Stimulated activated naive CD8-positive, alpha-beta T cell treated with anti-CD3 and anti-CD28 coated beads, Interleukin-15, amount 100 ng/mL, for 72 hours (primary cell): Measurements from ENCODE around the gene TNPO1.

Source experiments
- ATAC-seq: fragments of 150-1000 bp; cut with Tn5 transposase; 2 replicates; pipeline ENCODE4 v1.10.0; 2021; ENCODE audit warnings: mild to moderate bottlenecking, moderate library complexity
- DNase-seq, 2 donors: peaks; one replicate each; pipeline ENCODE4 v3.0.0; 2021 to 2022
- H3K27ac Mint-ChIP-seq, 2 donors: one replicate each; pipeline ENCODE4 v1.8.0; 2022; ENCODE audit warnings: mild to moderate bottlenecking in 2 of 2, mixed read lengths in 2 of 2, moderate library complexity in 2 of 2
- H3K27me3 Mint-ChIP-seq: one replicate; pipeline ENCODE4 v1.8.0; 2022; ENCODE audit warnings: mixed read lengths
- H3K4me1 Mint-ChIP-seq: one replicate; pipeline ENCODE4 v1.8.0; 2022; ENCODE audit warnings: mild to moderate bottlenecking, mixed read lengths
- H3K4me3 Mint-ChIP-seq, 2 donors: one replicate each; pipeline ENCODE4 v1.8.0; 2022; ENCODE audit warnings: mild to moderate bottlenecking in 2 of 2, mixed read lengths in 2 of 2, moderate library complexity in 1 of 2
- H3K9me3 Mint-ChIP-seq, 2 donors: one replicate each; pipeline ENCODE4 v1.8.0; 2022; ENCODE audit warnings: mixed read lengths in 2 of 2

The TNPO1 gene

GRCh38 chr5:72956324-72957140, 140.1 kb downstream of the TNPO1 start:
- Mint-ChIP-seq H3K9me3 (no peaks in the 10 kb centered on the region), H3K27ac (peak overlapping the region in 1 of 2 donors; percentile 4), H3K4me3 (peak overlapping the region; percentile 79 to 81), H3K4me1 (peaks cover 19% of the 10 kb centered on the region), H3K27me3 (peaks cover 68% of the 10 kb centered on the region)
- DNase-seq (peak in 1 of 2 donors; percentile 42), ATAC-seq (peak; percentile 68)

GRCh38 chr5:72957337-72957736, 140.9 kb downstream of the TNPO1 start:
- Mint-ChIP-seq H3K9me3 (no peaks in the 10 kb centered on the region), H3K4me1 (peaks cover 19% of the 10 kb centered on the region), H3K27ac (no peak overlapping the region), H3K4me3 (no peak overlapping the region), H3K27me3 (peaks cover 75% of the 10 kb centered on the region)
- ATAC-seq (no peak), DNase-seq (no peak)

GRCh38 chr5:72959257-72959656, 142.8 kb downstream of the TNPO1 start:
- no peak overlapping the region for H3K27ac Mint-ChIP-seq

More at GRCh38 chr5:72959257-72959656, 142.8 kb downstream of the TNPO1 start:
- Mint-ChIP-seq H3K4me3 (no peak overlapping the region), H3K9me3 (no peaks in the 10 kb centered on the region), H3K4me1 (peaks cover 19% of the 10 kb centered on the region), H3K27me3 (peaks cover 73% of the 10 kb centered on the region)
- ATAC-seq (no peak), DNase-seq (no peak)
